Coronary artery (tissue), 2 donors: Measurements from ENCODE around the gene RAB3D.
"Not testable (repeated sequence)": the region's sequence is repeated elsewhere in the genome, so short reads cannot be mapped to it uniquely, and the experiment has no call there.

Experiments used
- DNase-seq: peaks from one replicate; pipeline ENCODE4 v3.0.0-alpha.2; 2017; ENCODE audit warnings: low spot score
- H3K27ac ChIP-seq, 2 donors: fragments of 200-600 bp; sonication (generic); one replicate each; pipeline ENCODE4 v1.5.1; 2016 to 2019
- H3K4me3 ChIP-seq: fragments of 200-600 bp; sonication (generic); 2 replicates; pipeline ENCODE4 v1.5.1; 2016; ENCODE audit warnings: mild to moderate bottlenecking, moderate library complexity
- CTCF ChIP-seq: fragments of 200-600 bp; sonication (generic); IDR thresholded peaks from one replicate; pipeline ENCODE4 v1.5.1; 2019; ENCODE audit warnings: antibody characterized with exemption

Gene RAB3D

GRCh38 chr19:11335449-11336146 is 3.9 kb downstream of the RAB3D start:
- no peak for DNase-seq
- no peak for TF ChIP-seq CTCF
- Histone ChIP-seq H3K4me3 (no peak overlapping the region), H3K27ac (no peak overlapping the region)

DNA sequence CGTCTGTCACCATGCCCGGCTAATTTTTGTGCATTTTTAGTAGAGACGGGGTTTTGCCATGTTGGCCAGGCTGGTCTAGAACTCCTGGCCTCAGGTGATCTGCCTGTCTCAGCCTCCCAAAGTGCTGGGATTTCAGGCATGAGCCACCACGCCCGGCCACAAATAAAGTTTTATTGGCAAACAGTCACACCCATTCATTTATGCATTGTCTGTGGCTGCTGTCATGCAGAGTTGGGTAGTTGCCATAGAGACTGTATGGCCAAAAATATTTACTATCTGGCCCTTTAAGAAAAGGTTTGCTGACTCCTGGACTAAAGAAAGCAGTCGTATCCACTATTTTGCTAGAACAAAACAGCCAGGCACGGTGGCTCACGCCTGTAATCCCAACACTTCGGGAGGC is 5.6 kb downstream of the RAB3D start:
- H3K4me3 ChIP-seq, DNase-seq, H3K27ac ChIP-seq: not testable (repeated sequence)

DNA sequence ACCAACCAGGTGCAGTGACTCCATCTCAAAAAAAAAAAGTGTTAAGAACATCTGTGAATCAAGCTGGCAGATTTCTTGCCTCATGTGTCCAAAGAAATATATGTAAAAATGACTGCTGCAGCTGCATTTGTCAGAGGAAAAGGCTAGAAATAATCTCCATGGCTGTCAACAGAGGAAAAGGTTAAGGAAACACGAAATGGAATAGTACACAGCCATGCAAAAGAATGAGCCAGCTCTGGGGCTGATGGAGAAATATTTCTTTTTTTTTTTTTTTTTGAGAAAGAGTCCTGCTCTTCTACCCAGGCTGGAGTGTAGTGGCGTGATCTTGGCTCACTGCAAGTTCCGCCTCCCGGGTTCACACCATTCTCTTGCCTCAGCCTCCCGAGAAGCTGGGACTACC is 6.6 kb downstream of the RAB3D start:
- Histone ChIP-seq H3K4me3 (no peak overlapping the region), H3K27ac (no peak overlapping the region)
- TF ChIP-seq CTCF: no peak
- DNase-seq: no peak

- TF ChIP-seq CTCF: no peak
- DNase-seq: no peak
- Histone ChIP-seq H3K27ac (no peak overlapping the region), H3K4me3 (no peak overlapping the region)
Measured at GRCh38 chr19:11331502-11331901, 8.0 kb downstream of the RAB3D start.

GRCh38 chr19:11330127-11330526 is 9.3 kb downstream of the RAB3D start:
- DNase-seq: no peak

GRCh38 chr19:11325544-11325943 is 13.9 kb downstream of the RAB3D start:
- no peak for DNase-seq

More at GRCh38 chr19:11330127-11330526, 9.3 kb downstream of the RAB3D start:
- Histone ChIP-seq H3K4me3 (no peak overlapping the region), H3K27ac (no peak overlapping the region)
- TF ChIP-seq CTCF: no peak

GRCh38 chr19:11324748-11325389 is 14.6 kb downstream of the RAB3D start:
- no peak for DNase-seq

More at GRCh38 chr19:11325544-11325943, 13.9 kb downstream of the RAB3D start:
- Histone ChIP-seq H3K4me3 (no peak overlapping the region), H3K27ac (peak overlapping the region in 1 of 2 donors; percentile 76)
- no peak for TF ChIP-seq CTCF

More at GRCh38 chr19:11324748-11325389, 14.6 kb downstream of the RAB3D start:
- peak overlapping the region; percentile 63 to 76 for H3K27ac ChIP-seq
- TF ChIP-seq CTCF: no peak
- no peak overlapping the region for H3K4me3 ChIP-seq
